K562 (cell line): ENCODE measurements around the gene PUM2. TPM values are rescaled to one million over a fixed set of nuclear protein-coding genes. Genes with fewer than 3 reads are reported as not detected.

Experiments used
- ATAC-seq: fragments of 200-7000 bp; cut with Tn5 transposase; 3 replicates; pipeline ENCODE4 v1.9.1; 2020; ENCODE audit warnings: moderate library complexity
- BruUV-seq: library from RNA; stranded (reverse); fragments of 400-500 nt; replicated peaks from 2 replicates; lab custom pipeline; 2021; lab: Mats Ljungman, UMichigan
- CTCF ChIA-PET: fragments of 300-600 bp; formaldehyde crosslinking; extraction: SDS; loops from one replicate; lab custom pipeline; 2021; ENCODE audit warnings: low intra/inter-chr PET ratio; lab: Yijun Ruan, JAX
- POLR2A ChIA-PET: fragments of 300-600, 350-650 bp; sonication (Branson Sonifier 250); formaldehyde crosslinking; extraction: SDS; loops from one replicate; lab custom pipeline; 2021; ENCODE audit warnings: antibody characterized with exemption, inconsistent platforms; lab: Yijun Ruan, JAX
- DNase-seq, 4 experiments: peaks; one replicate each; pipeline versions ENCODE4 v3.0.0 to v3.0.0-alpha.2; 2011 to 2018; ENCODE audit warnings: low spot score in 3 of 4, mixed read lengths in 3 of 4; ENCODE audit errors: extremely low read depth in 1 of 4
- FAIRE-seq: peaks from 2 replicates; lab custom pipeline; 2011; peaks lifted over from hg19 to GRCh38; lab: Jason Lieb, UNC
- H2AFZ ChIP-seq: 2 replicates; pipeline ENCODE4 v1.6.0; 2011; ENCODE audit warnings: low read depth, low read length, control low read depth, inconsistent platforms
- H3K27ac ChIP-seq: fragments of 200-600 bp; 3 replicates; pipeline ENCODE4 v1.8.0; 2011; ENCODE audit warnings: low read depth, mild to moderate bottlenecking, control low read depth, inconsistent platforms, low read length, moderate library complexity, mixed read lengths; ENCODE audit errors: extremely low read depth
- H3K27me3 ChIP-seq, 2 experiments: fragments of 300-600 bp in 1 of 2; 2 replicates in 1 of 2; 3 replicates in 1 of 2; pipeline versions ENCODE4 v1.6.0 to v1.8.0; 2011; ENCODE audit warnings: inconsistent platforms in 2 of 2, low read length in 2 of 2, mild to moderate bottlenecking in 1 of 2, mixed read lengths in 1 of 2, moderate library complexity in 1 of 2; ENCODE audit not compliant: control insufficient read depth in 2 of 2, insufficient read depth in 2 of 2
- H3K36me3 ChIP-seq: fragments of 300-600 bp; 3 replicates; pipeline ENCODE4 v1.8.0; 2011; ENCODE audit warnings: mild to moderate bottlenecking, low read length, inconsistent platforms; ENCODE audit not compliant: control insufficient read depth, insufficient read depth
- H3K4me1 ChIP-seq, 2 experiments: fragments of 200-600 bp in 1 of 2; replicated peaks in 1 of 2; 2 replicates in 1 of 2; 3 replicates in 1 of 2; pipeline versions ENCODE4 v1.5.1 to v1.8.0; 2011; ENCODE audit warnings: inconsistent platforms in 2 of 2, low read length in 2 of 2, mild to moderate bottlenecking in 1 of 2, mixed read lengths in 1 of 2, moderate library complexity in 1 of 2; ENCODE audit not compliant: control insufficient read depth in 2 of 2, insufficient read depth in 2 of 2
- H3K4me2 ChIP-seq: 2 replicates; pipeline ENCODE4 v1.6.1; 2011; ENCODE audit warnings: low read length, control low read depth, inconsistent platforms, mixed read lengths; ENCODE audit not compliant: insufficient read depth
- H3K4me3 ChIP-seq: fragments of 200-600 bp; sonication (generic), shearing (Covaris generic); 2 replicates; pipeline ENCODE4 v1.5.1; 2016; ENCODE audit warnings: control low read depth, inconsistent platforms
- H3K79me2 ChIP-seq: fragments of 200-600 bp; 3 replicates; pipeline ENCODE4 v1.8.0; 2011; ENCODE audit warnings: low read length, inconsistent platforms; ENCODE audit not compliant: control insufficient read depth, insufficient read depth
- H3K9ac ChIP-seq, 2 experiments: 2 replicates each; pipeline versions ENCODE4 v1.6.0 to v1.6.1; 2011; ENCODE audit warnings: low read depth in 2 of 2, low read length in 2 of 2, control low read depth in 1 of 2, inconsistent platforms in 1 of 2, mild to moderate bottlenecking in 1 of 2, mixed read lengths in 1 of 2; ENCODE audit not compliant: insufficient read depth in 1 of 2
- H3K9me1 ChIP-seq: one replicate; pipeline ENCODE4 v1.6.0; 2011; ENCODE audit warnings: inconsistent platforms, mild to moderate bottlenecking, low read length, moderate library complexity; ENCODE audit not compliant: control insufficient read depth, insufficient read depth
- H3K9me3 ChIP-seq: replicated peaks from 2 replicates; pipeline ENCODE4 v1.5.1; 2011; ENCODE audit warnings: low read depth, low read length, inconsistent platforms; ENCODE audit not compliant: control insufficient read depth, insufficient read depth
- H4K20me1 ChIP-seq: replicated peaks from 2 replicates; pipeline ENCODE4 v1.6.1; 2011; ENCODE audit warnings: low read length, inconsistent platforms, mixed read lengths; ENCODE audit not compliant: control insufficient read depth, insufficient read depth
- CBFA2T3 ChIP-seq: fragments of 450-650 bp; IDR thresholded peaks from 2 replicates; pipeline ENCODE4 v1.6.1; 2017
- CCAR2 ChIP-seq: fragments of 200-400 bp; formaldehyde crosslinking; IDR thresholded peaks from 2 replicates; pipeline ENCODE4 v1.6.1; 2017; ENCODE audit warnings: mild to moderate bottlenecking, low read depth, low read length
- DMBX1 ChIP-seq: fragments of 250-450 bp; sonication (Bioruptor Pico); IDR thresholded peaks from 2 replicates; pipeline ENCODE4 v1.8.0; 2022; ENCODE audit warnings: inconsistent platforms, mild to moderate bottlenecking, moderate library complexity, borderline replicate concordance
- E2F6 ChIP-seq, 2 experiments: IDR thresholded peaks; 2 replicates each; pipeline ENCODE4 v1.6.1; 2011; ENCODE audit warnings: borderline replicate concordance in 1 of 2, control low read depth in 1 of 2, low read depth in 1 of 2, low read length in 1 of 2, mild to moderate bottlenecking in 1 of 2, mixed read lengths in 1 of 2, moderate library complexity in 1 of 2; ENCODE audit not compliant: insufficient read depth in 1 of 2, insufficient read length in 1 of 2, poor library complexity in 1 of 2, severe bottlenecking in 1 of 2; ENCODE audit errors: extremely low read depth in 1 of 2
- HSF4 ChIP-seq: fragments of 250-450 bp; sonication (Bioruptor Pico); IDR thresholded peaks from 2 replicates; pipeline ENCODE4 v2.1.2; 2022; ENCODE audit warnings: mild to moderate bottlenecking, moderate library complexity, borderline replicate concordance
- KLF13 ChIP-seq: fragments of 450-650 bp; IDR thresholded peaks from 2 replicates; pipeline ENCODE4 v1.6.1; 2016; ENCODE audit warnings: missing genetic modification characterization, low read depth, mild to moderate bottlenecking, missing compliant biosample characterization, moderate library complexity, borderline replicate concordance
- NR0B1 ChIP-seq: fragments of 450-650 bp; IDR thresholded peaks from one replicate; pipeline ENCODE4 v1.6.1; 2018; ENCODE audit warnings: mild to moderate bottlenecking, moderate library complexity; ENCODE audit not compliant: partially characterized antibody
- POLR2AphosphoS5 ChIP-seq: IDR thresholded peaks from 2 replicates; pipeline ENCODE4 v1.6.1; 2011; ENCODE audit warnings: mild to moderate bottlenecking, low read depth, low read length, moderate library complexity; ENCODE audit not compliant: control insufficient read depth, insufficient read depth
- PTBP1 ChIP-seq: fragments of 200-400 bp; formaldehyde crosslinking; IDR thresholded peaks from 2 replicates; pipeline ENCODE4 v1.6.1; 2017; ENCODE audit warnings: low read depth, low read length
- PYGO2 ChIP-seq: fragments of 450-650 bp; IDR thresholded peaks from 2 replicates; pipeline ENCODE4 v1.6.1; 2016; ENCODE audit warnings: mild to moderate bottlenecking, missing genetic modification characterization, moderate library complexity, missing compliant biosample characterization
- TCF7 ChIP-seq: sonication (generic); IDR thresholded peaks from 2 replicates; pipeline ENCODE4 v1.6.1; 2016; ENCODE audit warnings: antibody characterized with exemption, borderline replicate concordance
- TCF7L2 ChIP-seq: fragments of 150-350 bp; IDR thresholded peaks from 2 replicates; pipeline ENCODE4 v1.6.1; 2016; ENCODE audit warnings: low read depth, mild to moderate bottlenecking, low read length, moderate library complexity
- ZBED1 ChIP-seq: IDR thresholded peaks from 2 replicates; pipeline ENCODE4 v1.6.1; 2014
- ZBTB17 ChIP-seq: fragments of 450-650 bp; formaldehyde crosslinking; IDR thresholded peaks from 2 replicates; pipeline ENCODE4 v1.4.0; 2020; ENCODE audit warnings: mild to moderate bottlenecking
- ZNF174 ChIP-seq: fragments of 250-450 bp; sonication (Bioruptor Pico); IDR thresholded peaks from 2 replicates; pipeline ENCODE4 v1.4.0; 2020; ENCODE audit warnings: mild to moderate bottlenecking
- ZNF217 ChIP-seq: sonication (generic); formaldehyde crosslinking; IDR thresholded peaks from 2 replicates; pipeline ENCODE4 v1.8.0; 2022; ENCODE audit warnings: mild to moderate bottlenecking, missing genetic modification reagents
- ZNF395 ChIP-seq: fragments of 200-800 bp; sonication (Bioruptor generic); IDR thresholded peaks from 2 replicates; pipeline ENCODE4 v1.6.1; 2017; ENCODE audit warnings: missing genetic modification characterization, missing compliant biosample characterization
- ZNF57 ChIP-seq: fragments of 450-650 bp; formaldehyde crosslinking; IDR thresholded peaks from 2 replicates; pipeline ENCODE4 v1.4.0; 2020; ENCODE audit warnings: mild to moderate bottlenecking, moderate library complexity
- WGBS: fragments of 100-300 bp; shearing (Covaris generic); methylation state at CpG from one replicate; pipeline ENCODE4 v1.1.6; 2016; ENCODE audit warnings: low coverage, mixed read lengths; ENCODE audit not compliant: insufficient coverage; ENCODE audit errors: missing lambda C conversion rate; 5-methylcytosine and 5-hydroxymethylcytosine counted together
- in situ Hi-C: fragments of 300-500 bp; cut with MboI; formaldehyde crosslinking; loops from 4 replicates; pipeline ENCODE4 v1.15.0; 2018; ENCODE audit warnings: inconsistent platforms, mixed read lengths
- intact Hi-C: fragments of 100-400 bp; cut with micrococcal nuclease; formaldehyde crosslinking; loops from 2 replicates; pipeline ENCODE4 v1.14.2; 2022
- polyA plus RNA-seq, 8 experiments: library from polyadenylated mRNA; depleted of rRNA in 4 of 8; stranded (reverse) in 5 of 8; unstranded in 3 of 8; fragments of >200 nt; fragmentation: Nextera tagmentation in 2 of 8; fragmentation: Illumina TruSeq in 1 of 8; extraction: Ambion mirVana in 2 of 8; extraction: Trizol in 1 of 8; gene quantifications; 2 replicates each; pipeline versions ENCODE4 v1.2.1 to v1.2.3, GENCODE V29; 2011 to 2014; ENCODE audit warnings: inconsistent platforms in 1 of 8, missing spikeins in 1 of 8
- total RNA-seq, 7 experiments: library from RNA; depleted of rRNA in 6 of 7; stranded (reverse); fragments of >200 nt in 6 of 7; fragmentation: Illumina TruSeq in 2 of 7; extraction: Trizol in 2 of 7; gene quantifications; 2 replicates each; pipeline versions ENCODE4 v1.2.1 to v1.2.3, GENCODE V29; 2011 to 2021; ENCODE audit warnings: low replicate concordance in 1 of 7

The PUM2 gene
- total and polyA plus RNA-seq, 9 of the 15 experiments (the other 6 are each of a cell fraction or from before 2014, with no cell fraction given), result 13.4 to 61.9 (median 28.3) TPM

GRCh38 chr2:20303966-20304365 lies 46.7 kb downstream of the PUM2 start (continued):
- TF ChIP-seq HSF4 (CRISPR knock-in tag) (no peak), NR0B1 (no peak), DMBX1 (CRISPR knock-in tag) (no peak), TCF7 (no peak), ZNF395 (CRISPR knock-in tag) (no peak), POLR2AphosphoS5 (no peak), CCAR2 (no peak), ZNF57 (no peak)

GRCh38 chr2:20302019-20302418 lies 48.6 kb downstream of the PUM2 start:
- no peak overlapping the region for H3K4me3 ChIP-seq
- H3K9me3 ChIP-seq, result no peaks in the 10 kb centered on the region
- H2AFZ ChIP-seq, result no peak overlapping the region
- H4K20me1 ChIP-seq, result no peaks in the 10 kb centered on the region
- intact Hi-C loops, result no loop called here
- in situ Hi-C loops, result no loop called here
- H3K27me3 ChIP-seq, result no peaks in the 10 kb centered on the region
- no peak for DNase-seq
- ChIA-PET CTCF (no interaction called here), POLR2A (no interaction called here)
- no peak overlapping the region for H3K4me2 ChIP-seq
- H3K79me2 ChIP-seq, result peaks cover 42% of the 10 kb centered on the region
- no peaks in the 10 kb centered on the region for H3K9me1 ChIP-seq
- FAIRE-seq, result no peak
- no TSS peak for BruUV-seq
- WGBS, result 95% methylated on average over 4 of the region's 4 CpGs
- peaks cover 84% of the 10 kb centered on the region for H3K36me3 ChIP-seq
- no peak overlapping the region for H3K27ac ChIP-seq
- no peaks in the 10 kb centered on the region for H3K4me1 ChIP-seq
- ATAC-seq, result no peak
- no peak overlapping the region for H3K9ac ChIP-seq
- TF ChIP-seq DMBX1 (CRISPR knock-in tag), result no peak
- TF ChIP-seq ZNF174 (CRISPR knock-in tag), result no peak
- no peak for TF ChIP-seq ZBTB17 (CRISPR knock-in tag)
- TF ChIP-seq PYGO2, result no peak
- no peak for TF ChIP-seq CBFA2T3
- no peak for TF ChIP-seq ZNF217
- no peak for TF ChIP-seq KLF13 (tag)
- no peak for TF ChIP-seq HSF4 (CRISPR knock-in tag)
- no peak for TF ChIP-seq POLR2AphosphoS5
- TF ChIP-seq PTBP1, result no peak
- no peak for TF ChIP-seq TCF7L2
- TF ChIP-seq ZBED1, result no peak
- TF ChIP-seq E2F6 (IDR thresholded peaks at IDR 0.05; ENCODE audit: borderline replicate concordance in 1 of 2, extremely low read depth in 1 of 2, insufficient read depth in 1 of 2, insufficient read length in 1 of 2, low read depth in 1 of 2, low read length in 1 of 2, poor library complexity in 1 of 2, severe bottlenecking in 1 of 2), result no peak
